WTC11 (cell line): ENCODE measurements around the gene CEP250.
"Not testable (repeated sequence)": the region's sequence is repeated elsewhere in the genome, so short reads cannot be mapped to it uniquely, and the experiment has no call there.

ENCODE experiments used
- ATF1 ChIP-seq: sonication (generic); formaldehyde crosslinking; IDR thresholded peaks from 2 replicates; pipeline ENCODE4 v1.8.1; 2023; ENCODE audit warnings: mild to moderate bottlenecking, moderate library complexity, missing genetic modification reagents
- CTCF ChIP-seq: fragments of 200-600 bp; IDR thresholded peaks from 2 replicates; pipeline ENCODE4 v1.8.0; 2022; ENCODE audit warnings: antibody characterized with exemption
- E2F1 ChIP-seq: sonication (generic); formaldehyde crosslinking; IDR thresholded peaks from 2 replicates; pipeline ENCODE4 v1.8.0; 2022; ENCODE audit warnings: mild to moderate bottlenecking, missing genetic modification reagents
- E2F5 ChIP-seq: sonication (generic); formaldehyde crosslinking; IDR thresholded peaks from 2 replicates; pipeline ENCODE4 v1.8.1; 2022; ENCODE audit warnings: mild to moderate bottlenecking, moderate library complexity, missing genetic modification reagents
- FOXJ3 ChIP-seq: sonication (generic); formaldehyde crosslinking; IDR thresholded peaks from 2 replicates; pipeline ENCODE4 v1.9.0; 2021; ENCODE audit warnings: missing genetic modification reagents, mild to moderate bottlenecking, borderline replicate concordance
- JUN ChIP-seq: sonication (generic); formaldehyde crosslinking; IDR thresholded peaks from 2 replicates; pipeline ENCODE4 v1.8.0; 2023; ENCODE audit warnings: mild to moderate bottlenecking, missing genetic modification reagents
- USF2 ChIP-seq: sonication (generic); formaldehyde crosslinking; IDR thresholded peaks from 2 replicates; pipeline ENCODE4 v1.8.1; 2023; ENCODE audit warnings: mild to moderate bottlenecking, missing genetic modification reagents, moderate library complexity
- ZNF121 ChIP-seq: sonication (generic); formaldehyde crosslinking; IDR thresholded peaks from 2 replicates; pipeline ENCODE4 v1.8.0; 2023; ENCODE audit warnings: missing genetic modification reagents
- ZNF317 ChIP-seq: sonication (generic); formaldehyde crosslinking; IDR thresholded peaks from 2 replicates; pipeline ENCODE4 v1.8.1; 2023; ENCODE audit warnings: low read depth, mild to moderate bottlenecking, moderate library complexity, missing genetic modification reagents, borderline replicate concordance
- ZNF671 ChIP-seq: fragments of 250-450 bp; sonication (Bioruptor Pico); IDR thresholded peaks from 2 replicates; pipeline ENCODE4 v1.8.0; 2021; ENCODE audit warnings: mild to moderate bottlenecking

GRCh38 chr20:35456700-35457099 lies 1.3 kb downstream of the CEP250 start:
- TF ChIP-seq CTCF; E2F5 (CRISPR knock-in tag); USF2 (CRISPR knock-in tag); ATF1 (CRISPR knock-in tag); JUN (CRISPR knock-in tag); ZNF671; E2F1 (CRISPR knock-in tag); ZNF121 (CRISPR knock-in tag); FOXJ3 (CRISPR knock-in tag); ZNF317 (CRISPR knock-in tag): not testable (repeated sequence)
